K562 (cell line): ENCODE measurements around the gene TTLL3. TPM values are rescaled to one million over a fixed set of nuclear protein-coding genes. Genes with fewer than 3 reads are reported as not detected.

ENCODE experiments used
- ATAC-seq: fragments of 200-7000 bp; cut with Tn5 transposase; 3 replicates; pipeline ENCODE4 v1.9.1; 2020; ENCODE audit warnings: moderate library complexity
- BruUV-seq: library from RNA; stranded (reverse); fragments of 400-500 nt; replicated peaks from 2 replicates; lab custom pipeline; 2021; lab: Mats Ljungman, UMichigan
- CTCF ChIA-PET: fragments of 300-600 bp; formaldehyde crosslinking; extraction: SDS; loops from one replicate; lab custom pipeline; 2021; ENCODE audit warnings: low intra/inter-chr PET ratio; lab: Yijun Ruan, JAX
- POLR2A ChIA-PET: fragments of 300-600, 350-650 bp; sonication (Branson Sonifier 250); formaldehyde crosslinking; extraction: SDS; loops from one replicate; lab custom pipeline; 2021; ENCODE audit warnings: antibody characterized with exemption, inconsistent platforms; lab: Yijun Ruan, JAX
- DNase-seq, 4 experiments: peaks; one replicate each; pipeline versions ENCODE4 v3.0.0 to v3.0.0-alpha.2; 2011 to 2018; ENCODE audit warnings: low spot score in 3 of 4, mixed read lengths in 3 of 4; ENCODE audit errors: extremely low read depth in 1 of 4
- FAIRE-seq: peaks from 2 replicates; lab custom pipeline; 2011; peaks lifted over from hg19 to GRCh38; lab: Jason Lieb, UNC
- H2AFZ ChIP-seq: 2 replicates; pipeline ENCODE4 v1.6.0; 2011; ENCODE audit warnings: low read depth, low read length, control low read depth, inconsistent platforms
- H3K27ac ChIP-seq: fragments of 200-600 bp; 3 replicates; pipeline ENCODE4 v1.8.0; 2011; ENCODE audit warnings: low read depth, mild to moderate bottlenecking, control low read depth, inconsistent platforms, low read length, moderate library complexity, mixed read lengths; ENCODE audit errors: extremely low read depth
- H3K27me3 ChIP-seq, 2 experiments: fragments of 300-600 bp in 1 of 2; 2 replicates in 1 of 2; 3 replicates in 1 of 2; pipeline versions ENCODE4 v1.6.0 to v1.8.0; 2011; ENCODE audit warnings: inconsistent platforms in 2 of 2, low read length in 2 of 2, mild to moderate bottlenecking in 1 of 2, mixed read lengths in 1 of 2, moderate library complexity in 1 of 2; ENCODE audit not compliant: control insufficient read depth in 2 of 2, insufficient read depth in 2 of 2
- H3K36me3 ChIP-seq: fragments of 300-600 bp; 3 replicates; pipeline ENCODE4 v1.8.0; 2011; ENCODE audit warnings: mild to moderate bottlenecking, low read length, inconsistent platforms; ENCODE audit not compliant: control insufficient read depth, insufficient read depth
- H3K4me1 ChIP-seq, 2 experiments: fragments of 200-600 bp in 1 of 2; replicated peaks in 1 of 2; 2 replicates in 1 of 2; 3 replicates in 1 of 2; pipeline versions ENCODE4 v1.5.1 to v1.8.0; 2011; ENCODE audit warnings: inconsistent platforms in 2 of 2, low read length in 2 of 2, mild to moderate bottlenecking in 1 of 2, mixed read lengths in 1 of 2, moderate library complexity in 1 of 2; ENCODE audit not compliant: control insufficient read depth in 2 of 2, insufficient read depth in 2 of 2
- H3K4me2 ChIP-seq: 2 replicates; pipeline ENCODE4 v1.6.1; 2011; ENCODE audit warnings: low read length, control low read depth, inconsistent platforms, mixed read lengths; ENCODE audit not compliant: insufficient read depth
- H3K4me3 ChIP-seq: fragments of 200-600 bp; sonication (generic), shearing (Covaris generic); 2 replicates; pipeline ENCODE4 v1.5.1; 2016; ENCODE audit warnings: control low read depth, inconsistent platforms
- H3K79me2 ChIP-seq: fragments of 200-600 bp; 3 replicates; pipeline ENCODE4 v1.8.0; 2011; ENCODE audit warnings: low read length, inconsistent platforms; ENCODE audit not compliant: control insufficient read depth, insufficient read depth
- H3K9ac ChIP-seq, 2 experiments: 2 replicates each; pipeline versions ENCODE4 v1.6.0 to v1.6.1; 2011; ENCODE audit warnings: low read depth in 2 of 2, low read length in 2 of 2, control low read depth in 1 of 2, inconsistent platforms in 1 of 2, mild to moderate bottlenecking in 1 of 2, mixed read lengths in 1 of 2; ENCODE audit not compliant: insufficient read depth in 1 of 2
- H3K9me1 ChIP-seq: one replicate; pipeline ENCODE4 v1.6.0; 2011; ENCODE audit warnings: inconsistent platforms, mild to moderate bottlenecking, low read length, moderate library complexity; ENCODE audit not compliant: control insufficient read depth, insufficient read depth
- H3K9me3 ChIP-seq: replicated peaks from 2 replicates; pipeline ENCODE4 v1.5.1; 2011; ENCODE audit warnings: low read depth, low read length, inconsistent platforms; ENCODE audit not compliant: control insufficient read depth, insufficient read depth
- H4K20me1 ChIP-seq: replicated peaks from 2 replicates; pipeline ENCODE4 v1.6.1; 2011; ENCODE audit warnings: low read length, inconsistent platforms, mixed read lengths; ENCODE audit not compliant: control insufficient read depth, insufficient read depth
- AFF1 ChIP-seq, 2 experiments: fragments of 450-650 bp; IDR thresholded peaks; 2 replicates each; pipeline ENCODE4 v1.6.1; 2018; ENCODE audit warnings: mild to moderate bottlenecking in 2 of 2, low read depth in 1 of 2; ENCODE audit not compliant: partially characterized antibody in 2 of 2
- ASH1L ChIP-seq: fragments of 450-650 bp; IDR thresholded peaks from 2 replicates; pipeline ENCODE4 v1.6.1; 2018; ENCODE audit warnings: borderline replicate concordance, mild to moderate bottlenecking, low read depth; ENCODE audit not compliant: partially characterized antibody
- CHD1 ChIP-seq: fragments of 200-600 bp; sonication (generic); IDR thresholded peaks from one replicate; pipeline ENCODE4 v1.6.1; 2012; ENCODE audit warnings: mild to moderate bottlenecking, moderate library complexity, low read length, inconsistent platforms
- DIDO1 ChIP-seq: fragments of 450-650 bp; IDR thresholded peaks from 2 replicates; pipeline ENCODE4 v1.6.1; 2016; ENCODE audit warnings: low read depth, missing biosample characterization, missing genetic modification characterization
- ESRRA ChIP-seq: fragments of 450-650 bp; IDR thresholded peaks from 2 replicates; pipeline ENCODE4 v1.6.1; 2014; ENCODE audit warnings: low read depth, mild to moderate bottlenecking, moderate library complexity, borderline replicate concordance
- GTF2F1 ChIP-seq: IDR thresholded peaks from 2 replicates; pipeline ENCODE4 v1.6.1; 2011; ENCODE audit warnings: low read depth, low read length, improper control_type of control experiment
- HDAC3 ChIP-seq: fragments of 450-650 bp; IDR thresholded peaks from 2 replicates; pipeline ENCODE4 v1.6.1; 2018; ENCODE audit warnings: borderline replicate concordance, mild to moderate bottlenecking, moderate library complexity; ENCODE audit not compliant: partially characterized antibody
- SP2 ChIP-seq: IDR thresholded peaks from 2 replicates; pipeline ENCODE4 v1.6.1; 2011; ENCODE audit warnings: mild to moderate bottlenecking, low read depth, low read length, moderate library complexity; ENCODE audit not compliant: poor library complexity, severe bottlenecking; ENCODE audit errors: extremely low read depth
- ZNF212 ChIP-seq: fragments of 450-650 bp; formaldehyde crosslinking; IDR thresholded peaks from 2 replicates; pipeline ENCODE4 v1.4.0; 2020; ENCODE audit warnings: mild to moderate bottlenecking
- ZNF592 ChIP-seq: fragments of 450-650 bp; IDR thresholded peaks from 2 replicates; pipeline ENCODE4 v1.6.1; 2017; ENCODE audit warnings: antibody characterized with exemption, mild to moderate bottlenecking
- WGBS: fragments of 100-300 bp; shearing (Covaris generic); methylation state at CpG from one replicate; pipeline ENCODE4 v1.1.6; 2016; ENCODE audit warnings: low coverage, mixed read lengths; ENCODE audit not compliant: insufficient coverage; ENCODE audit errors: missing lambda C conversion rate; 5-methylcytosine and 5-hydroxymethylcytosine counted together
- in situ Hi-C: fragments of 300-500 bp; cut with MboI; formaldehyde crosslinking; loops from 4 replicates; pipeline ENCODE4 v1.15.0; 2018; ENCODE audit warnings: inconsistent platforms, mixed read lengths
- intact Hi-C: fragments of 100-400 bp; cut with micrococcal nuclease; formaldehyde crosslinking; loops from 2 replicates; pipeline ENCODE4 v1.14.2; 2022
- polyA plus RNA-seq, 8 experiments: library from polyadenylated mRNA; depleted of rRNA in 4 of 8; stranded (reverse) in 5 of 8; unstranded in 3 of 8; fragments of >200 nt; fragmentation: Nextera tagmentation in 2 of 8; fragmentation: Illumina TruSeq in 1 of 8; extraction: Ambion mirVana in 2 of 8; extraction: Trizol in 1 of 8; gene quantifications; 2 replicates each; pipeline versions ENCODE4 v1.2.1 to v1.2.3, GENCODE V29; 2011 to 2014; ENCODE audit warnings: inconsistent platforms in 1 of 8, missing spikeins in 1 of 8
- total RNA-seq, 7 experiments: library from RNA; depleted of rRNA in 6 of 7; stranded (reverse); fragments of >200 nt in 6 of 7; fragmentation: Illumina TruSeq in 2 of 7; extraction: Trizol in 2 of 7; gene quantifications; 2 replicates each; pipeline versions ENCODE4 v1.2.1 to v1.2.3, GENCODE V29; 2011 to 2021; ENCODE audit warnings: low replicate concordance in 1 of 7

Gene TTLL3
- total and polyA plus RNA-seq, 9 of the 15 experiments (the other 6 are each of a cell fraction or from before 2014, with no cell fraction given), result 8.9 to 106 (median 33.2) TPM

GRCh38 chr3:9841015-9841414 lies 31.0 kb downstream of the TTLL3 start (continued):
- TF ChIP-seq AFF1 (IDR thresholded peaks at IDR 0.05; ENCODE audit: low read depth in 1 of 2, partially characterized antibody in 2 of 2), result no peak

- H3K4me2 ChIP-seq, result peak within 1 kb of the TSS; percentile 93
- no peaks in the 10 kb centered on the region for H3K9me3 ChIP-seq
- H3K27me3 ChIP-seq, result no peaks in the 10 kb centered on the region
- peak within 1 kb of the TSS; percentile 73 for H3K27ac ChIP-seq
- intact Hi-C loops (loop anchor here (5.0 to 10.0 kb wide), 2 partner anchors 127 to 181 kb away; partner anchors contain the start of gene FANCD2), in situ Hi-C loops (loop anchor here (25.0 kb wide), 1 partner anchor 893 kb away; no protein-coding TSS in a partner anchor)
- peak; percentile 99 to 100 (median 100) for DNase-seq
- peak; percentile 99 for ATAC-seq
- H3K4me1 ChIP-seq, result peaks cover 7 to 22% of the 10 kb centered on the region in 2 experiments; a peak in 2 of 5 replicates
- H3K36me3 ChIP-seq, result peaks cover 33% of the 10 kb centered on the region
- FAIRE-seq, result peak; percentile 98
- H2AFZ ChIP-seq, result peak within 1 kb of the TSS; percentile 93
- ChIA-PET POLR2A (interaction anchor here (0.5 to 2.2 kb wide), 20 partner anchors 8 to 480 kb away, joined by 3 to 11 read pairs (median 3); partner anchors contain the start of genes ARPC4, JAGN1 and TADA3), CTCF (interaction anchor here (0.8 kb wide), 1 partner anchor 198 kb away, joined by 5 read pairs; no protein-coding TSS in a partner anchor)
- peaks cover 15% of the 10 kb centered on the region for H3K79me2 ChIP-seq
- H3K9ac ChIP-seq, result peak within 1 kb of the TSS; percentile 82 to 93
- under 1% methylated on average over 42 of the region's 42 CpGs for WGBS
- peak within 1 kb of the TSS; percentile 72 for H3K4me3 ChIP-seq
- no peaks in the 10 kb centered on the region for H3K9me1 ChIP-seq
- H4K20me1 ChIP-seq, result no peaks in the 10 kb centered on the region
- BruUV-seq, result no TSS peak
- TF ChIP-seq ZNF592, result peak; percentile 55; the same call in 1 of the 2 replicates
- TF ChIP-seq HDAC3, result no peak
- no peak for TF ChIP-seq ASH1L
- TF ChIP-seq ESRRA, result no peak; the same call in 1 of the 2 replicates
- no peak for TF ChIP-seq GTF2F1
- no peak; the same call in 1 of the 2 replicates for TF ChIP-seq DIDO1 (tag)
- TF ChIP-seq CHD1, result no peak
- peak; percentile 86 for TF ChIP-seq SP2
- no peak for TF ChIP-seq ZNF212
Measured at GRCh38 chr3:9843715-9844438, 33.8 kb downstream of the TTLL3 start, which contains the start of gene RPUSD3. TSS of gene RPUSD3 (minus strand) at chr3:9844008. CDS start at chr3:9843990, 18 bp downstream.
